ENCODE measurements around the gene FAH.

- TF ChIP-seq EZH2 (IDR thresholded peaks at IDR 0.05; ENCODE audit: low read length), result no peak
- TF ChIP-seq, protein P1, sequence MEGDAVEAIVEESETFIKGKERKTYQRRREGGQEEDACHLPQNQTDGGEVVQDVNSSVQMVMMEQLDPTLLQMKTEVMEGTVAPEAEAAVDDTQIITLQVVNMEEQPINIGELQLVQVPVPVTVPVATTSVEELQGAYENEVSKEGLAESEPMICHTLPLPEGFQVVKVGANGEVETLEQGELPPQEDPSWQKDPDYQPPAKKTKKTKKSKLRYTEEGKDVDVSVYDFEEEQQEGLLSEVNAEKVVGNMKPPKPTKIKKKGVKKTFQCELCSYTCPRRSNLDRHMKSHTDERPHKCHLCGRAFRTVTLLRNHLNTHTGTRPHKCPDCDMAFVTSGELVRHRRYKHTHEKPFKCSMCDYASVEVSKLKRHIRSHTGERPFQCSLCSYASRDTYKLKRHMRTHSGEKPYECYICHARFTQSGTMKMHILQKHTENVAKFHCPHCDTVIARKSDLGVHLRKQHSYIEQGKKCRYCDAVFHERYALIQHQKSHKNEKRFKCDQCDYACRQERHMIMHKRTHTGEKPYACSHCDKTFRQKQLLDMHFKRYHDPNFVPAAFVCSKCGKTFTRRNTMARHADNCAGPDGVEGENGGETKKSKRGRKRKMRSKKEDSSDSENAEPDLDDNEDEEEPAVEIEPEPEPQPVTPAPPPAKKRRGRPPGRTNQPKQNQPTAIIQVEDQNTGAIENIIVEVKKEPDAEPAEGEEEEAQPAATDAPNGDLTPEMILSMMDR (optimal IDR thresholded peaks at IDR 0.05 in 1 of 3, IDR thresholded peaks at IDR 0.05 in 1 of 3, conservative IDR thresholded peaks at IDR 0.05 in 1 of 3; ENCODE audit: extremely low read depth in 1 of 3, insufficient read depth in 2 of 3, low read length in 3 of 3), result no peak
Observed at GRCh38 chr15:80172401-80172800, 19.6 kb downstream of the FAH start.

Measured in keratinocyte (primary cell).